Mammary epithelial cell (primary cell): ENCODE data around the gene ACYP2.

Experiments
- EZH2 ChIP-seq: IDR thresholded peaks from 2 replicates; pipeline ENCODE4 v1.6.1; 2012; ENCODE audit warnings: low read length, inconsistent platforms, borderline replicate concordance
- TF ChIP-seq, protein P1 (sequence below), 2 donors: IDR thresholded peaks in 1 of 2; conservative IDR thresholded peaks in 1 of 2; 2 replicates each; pipeline ENCODE4 v1.5.1; 2011 to 2012; ENCODE audit warnings: inconsistent platforms in 2 of 2, low read length in 2 of 2, mild to moderate bottlenecking in 2 of 2, control low read depth in 1 of 2, low read depth in 1 of 2; ENCODE audit not compliant: insufficient read depth in 1 of 2; ENCODE audit errors: extremely low read depth in 1 of 2

DNA sequence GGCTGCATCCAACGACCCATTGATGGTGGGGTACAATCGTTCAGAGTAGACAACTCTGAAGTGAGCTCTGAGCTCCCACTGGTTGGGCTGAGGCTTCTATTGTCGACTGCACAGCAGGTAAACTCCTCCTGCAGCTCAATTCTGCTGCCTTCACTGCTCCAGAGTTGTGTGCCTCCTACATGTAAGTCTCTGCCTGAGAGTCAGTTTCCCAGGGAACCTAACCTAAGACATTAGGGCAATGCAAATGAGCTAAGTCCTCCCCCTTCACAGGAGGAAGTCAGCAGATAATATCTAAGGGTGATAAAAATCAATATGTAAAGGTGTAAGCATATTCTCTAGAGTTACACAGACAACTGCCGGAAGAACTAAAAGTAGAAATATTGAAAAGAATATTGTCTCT, 22.5 kb upstream of the ACYP2 start:
- TF ChIP-seq, protein P1, sequence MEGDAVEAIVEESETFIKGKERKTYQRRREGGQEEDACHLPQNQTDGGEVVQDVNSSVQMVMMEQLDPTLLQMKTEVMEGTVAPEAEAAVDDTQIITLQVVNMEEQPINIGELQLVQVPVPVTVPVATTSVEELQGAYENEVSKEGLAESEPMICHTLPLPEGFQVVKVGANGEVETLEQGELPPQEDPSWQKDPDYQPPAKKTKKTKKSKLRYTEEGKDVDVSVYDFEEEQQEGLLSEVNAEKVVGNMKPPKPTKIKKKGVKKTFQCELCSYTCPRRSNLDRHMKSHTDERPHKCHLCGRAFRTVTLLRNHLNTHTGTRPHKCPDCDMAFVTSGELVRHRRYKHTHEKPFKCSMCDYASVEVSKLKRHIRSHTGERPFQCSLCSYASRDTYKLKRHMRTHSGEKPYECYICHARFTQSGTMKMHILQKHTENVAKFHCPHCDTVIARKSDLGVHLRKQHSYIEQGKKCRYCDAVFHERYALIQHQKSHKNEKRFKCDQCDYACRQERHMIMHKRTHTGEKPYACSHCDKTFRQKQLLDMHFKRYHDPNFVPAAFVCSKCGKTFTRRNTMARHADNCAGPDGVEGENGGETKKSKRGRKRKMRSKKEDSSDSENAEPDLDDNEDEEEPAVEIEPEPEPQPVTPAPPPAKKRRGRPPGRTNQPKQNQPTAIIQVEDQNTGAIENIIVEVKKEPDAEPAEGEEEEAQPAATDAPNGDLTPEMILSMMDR (conservative IDR thresholded peaks at IDR 0.05 in 1 of 2, IDR thresholded peaks at IDR 0.05 in 1 of 2; ENCODE audit: extremely low read depth in 1 of 2, insufficient read depth in 1 of 2, low read depth in 1 of 2, low read length in 2 of 2) = no peak
- TF ChIP-seq EZH2 = no peak
